Thoracic aorta (tissue), 2 donors: ENCODE data around the gene MISP. TPM values are rescaled to one million over a fixed set of nuclear protein-coding genes. Genes with fewer than 3 reads are reported as not detected.

ENCODE experiments used
- ATAC-seq: fragments of 150-250 bp; one replicate; pipeline ENCODE4 v1.8.0; 2017; ENCODE audit warnings: low read depth; ENCODE audit not compliant: insufficient number of reproducible peaks, low FRiP score
- DNase-seq: peaks from one replicate; pipeline ENCODE4 v3.0.0-alpha.2; 2020; ENCODE audit warnings: low spot score
- H3K27ac ChIP-seq, 2 donors: fragments of 200-600 bp; sonication (generic); 1 replicate in 1 of 2; 2 replicates in 1 of 2; pipeline ENCODE4 v1.5.1; 2016; ENCODE audit warnings: mild to moderate bottlenecking in 2 of 2, moderate library complexity in 2 of 2
- H3K27me3 ChIP-seq: fragments of 200-600 bp; sonication (generic); replicated peaks from 2 replicates; pipeline ENCODE4 v1.6.0; 2016; ENCODE audit warnings: mild to moderate bottlenecking; ENCODE audit not compliant: insufficient read depth
- H3K36me3 ChIP-seq: fragments of 200-600 bp; sonication (generic); one replicate; pipeline ENCODE4 v1.5.1; 2016
- H3K4me1 ChIP-seq, 2 donors: fragments of 200-600 bp; sonication (generic); 1 replicate in 1 of 2; 2 replicates in 1 of 2; pipeline versions ENCODE4 v1.5.1 to v1.6.0; 2016; ENCODE audit warnings: low read depth in 2 of 2, mild to moderate bottlenecking in 1 of 2; ENCODE audit not compliant: control insufficient read depth in 1 of 2
- H3K4me3 ChIP-seq: fragments of 200-600 bp; sonication (generic); 2 replicates; pipeline ENCODE4 v1.5.1; 2016; ENCODE audit warnings: mild to moderate bottlenecking
- H3K9me3 ChIP-seq: fragments of 200-600 bp; sonication (generic); 2 replicates; pipeline ENCODE4 v1.5.1; 2016
- total RNA-seq, 2 donors: library from RNA; depleted of rRNA; stranded (reverse); fragments of >200 nt; gene quantifications; one replicate each; pipeline versions ENCODE4 v1.1.0 to v1.2.3, GENCODE V29; 2016
- TF ChIP-seq, protein P1 (sequence below): fragments of 200-600 bp; sonication (generic); IDR thresholded peaks from one replicate; pipeline ENCODE4 v1.5.1; 2019; ENCODE audit warnings: antibody characterized with exemption

Gene MISP
- total RNA-seq, 2 donors from 2014 or later, result 2.2 TPM; not detected in 1

DNA sequence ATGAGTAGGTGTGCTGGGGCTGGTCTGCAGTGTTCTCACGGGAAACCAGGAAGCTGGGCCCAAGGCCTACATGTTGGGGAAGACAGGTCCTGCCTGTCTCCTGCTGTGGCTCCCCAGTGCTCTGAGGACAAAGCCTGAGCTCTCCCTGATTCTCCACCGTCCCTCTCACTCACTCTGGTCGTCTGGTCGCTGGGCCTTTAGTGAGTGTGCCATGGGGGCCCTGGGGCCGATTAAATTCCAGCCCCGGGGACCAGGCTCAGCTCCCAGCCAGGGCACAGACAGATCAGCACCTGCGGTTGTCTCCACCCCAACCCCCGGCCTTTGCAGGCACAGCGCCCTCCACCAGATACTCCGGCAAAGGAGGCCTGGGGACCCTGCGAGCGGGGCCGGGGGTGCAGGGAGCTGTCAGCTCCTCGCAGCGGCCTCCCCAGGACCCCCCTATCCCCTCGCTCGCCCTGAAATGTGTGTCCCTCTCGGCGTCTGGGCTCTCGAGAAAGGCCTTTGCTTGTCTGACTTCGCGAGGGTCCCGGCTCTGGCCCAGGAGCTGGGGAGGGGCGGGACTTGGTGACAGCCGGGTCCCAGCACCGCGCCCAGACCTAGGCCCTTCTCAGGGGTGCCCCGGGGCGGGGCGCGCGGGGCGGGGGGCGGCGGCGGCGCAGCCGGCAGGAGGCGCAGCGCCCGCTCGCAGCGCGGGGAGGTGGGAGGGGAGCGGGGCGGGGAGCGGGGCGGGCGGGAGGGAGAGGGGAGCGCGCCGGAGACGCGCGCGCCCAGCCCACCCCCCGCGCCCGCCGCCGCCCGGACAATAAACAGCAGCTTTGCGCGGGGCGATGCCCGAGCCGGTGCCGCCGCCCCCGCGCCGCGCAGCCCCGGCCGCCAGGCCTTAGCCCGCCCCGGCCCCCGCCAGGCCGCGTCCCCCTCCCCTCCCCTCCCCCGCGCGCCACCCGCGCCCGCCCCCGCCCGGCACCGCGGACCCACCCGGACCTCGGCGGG, 42.5 kb upstream of the MISP start, which contains the start of gene PALM:
Gene PALM, plus strand, starts transcription at position 782 of the 990 bp plus-strand sequence. CDS start 212 bp downstream, outside the sequence.
- Histone ChIP-seq H3K27ac (peak within 1 kb of the TSS in 1 of 2 donors; percentile 8), H3K4me1 (peaks cover 0 to 14% of the 10 kb centered on the region in 2 donors), H3K27me3 (no peaks in the 10 kb centered on the region), H3K9me3 (no peaks in the 10 kb centered on the region), H3K4me3 (peak within 1 kb of the TSS; percentile 56), H3K36me3 (no peaks in the 10 kb centered on the region)
- DNase-seq, result no peak
- TF ChIP-seq, protein P1, sequence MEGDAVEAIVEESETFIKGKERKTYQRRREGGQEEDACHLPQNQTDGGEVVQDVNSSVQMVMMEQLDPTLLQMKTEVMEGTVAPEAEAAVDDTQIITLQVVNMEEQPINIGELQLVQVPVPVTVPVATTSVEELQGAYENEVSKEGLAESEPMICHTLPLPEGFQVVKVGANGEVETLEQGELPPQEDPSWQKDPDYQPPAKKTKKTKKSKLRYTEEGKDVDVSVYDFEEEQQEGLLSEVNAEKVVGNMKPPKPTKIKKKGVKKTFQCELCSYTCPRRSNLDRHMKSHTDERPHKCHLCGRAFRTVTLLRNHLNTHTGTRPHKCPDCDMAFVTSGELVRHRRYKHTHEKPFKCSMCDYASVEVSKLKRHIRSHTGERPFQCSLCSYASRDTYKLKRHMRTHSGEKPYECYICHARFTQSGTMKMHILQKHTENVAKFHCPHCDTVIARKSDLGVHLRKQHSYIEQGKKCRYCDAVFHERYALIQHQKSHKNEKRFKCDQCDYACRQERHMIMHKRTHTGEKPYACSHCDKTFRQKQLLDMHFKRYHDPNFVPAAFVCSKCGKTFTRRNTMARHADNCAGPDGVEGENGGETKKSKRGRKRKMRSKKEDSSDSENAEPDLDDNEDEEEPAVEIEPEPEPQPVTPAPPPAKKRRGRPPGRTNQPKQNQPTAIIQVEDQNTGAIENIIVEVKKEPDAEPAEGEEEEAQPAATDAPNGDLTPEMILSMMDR, result no peak
- no peak for ATAC-seq

DNA sequence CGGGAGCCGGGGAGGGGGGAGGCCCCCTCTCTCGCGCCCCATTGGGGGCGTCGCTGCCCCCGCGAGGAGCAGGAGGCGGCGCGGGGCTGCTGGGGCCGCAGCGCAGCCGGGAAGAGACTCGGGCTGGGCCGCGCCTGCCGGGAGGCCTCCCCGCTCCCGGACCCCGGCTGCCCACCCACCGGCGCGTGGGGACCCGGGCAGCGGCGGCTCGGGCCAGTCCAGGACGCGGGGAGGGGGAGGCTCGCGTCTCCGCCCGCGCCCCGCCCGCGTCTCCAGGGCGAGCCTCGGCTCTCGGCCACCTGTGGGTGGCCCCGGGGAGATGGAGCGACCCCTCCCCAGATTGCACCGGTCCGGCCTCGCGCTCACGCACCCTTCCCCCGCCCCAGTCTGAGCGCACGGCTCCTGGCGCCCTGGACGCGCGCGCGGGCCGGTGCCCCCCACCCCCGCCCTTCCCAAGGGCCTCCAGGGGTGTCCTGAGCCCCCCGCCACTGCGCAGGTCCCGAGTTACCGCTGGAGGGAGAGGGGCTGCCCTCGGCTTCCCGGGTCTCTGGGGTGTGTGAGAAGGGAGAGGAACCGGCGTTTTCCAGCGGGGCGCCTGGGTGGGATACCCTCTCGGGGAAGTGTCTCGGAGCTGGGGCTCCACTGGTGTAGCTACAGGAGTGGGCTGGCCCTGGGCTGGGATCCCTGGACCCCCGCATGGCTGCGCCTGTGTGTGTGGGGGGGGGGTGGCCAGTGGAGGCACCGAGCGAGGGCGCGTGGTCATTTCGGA, 41.5 kb upstream of the MISP start:
- no peak for DNase-seq
- peak overlapping the region; percentile 56 for H3K4me3 ChIP-seq
- H3K9me3 ChIP-seq, result no peaks in the 10 kb centered on the region
- ATAC-seq, result no peak
- H3K27ac ChIP-seq, result peak overlapping the region in 1 of 2 donors; percentile 8
- H3K27me3 ChIP-seq, result no peaks in the 10 kb centered on the region
- no peaks in the 10 kb centered on the region for H3K36me3 ChIP-seq
- TF ChIP-seq, protein P1, result no peak
- H3K4me1 ChIP-seq, result peaks cover 0 to 14% of the 10 kb centered on the region in 2 donors

- Histone ChIP-seq H3K4me3 (peak overlapping the region; percentile 56), H3K4me1 (peaks cover 0 to 14% of the 10 kb centered on the region in 2 donors), H3K36me3 (no peaks in the 10 kb centered on the region), H3K27ac (no peak overlapping the region), H3K9me3 (no peaks in the 10 kb centered on the region), H3K27me3 (no peaks in the 10 kb centered on the region)
- ATAC-seq, result no peak
- DNase-seq, result no peak
- TF ChIP-seq, protein P1, result no peak
Observed at GRCh38 chr19:709965-710571, 40.8 kb upstream of the MISP start.

DNA sequence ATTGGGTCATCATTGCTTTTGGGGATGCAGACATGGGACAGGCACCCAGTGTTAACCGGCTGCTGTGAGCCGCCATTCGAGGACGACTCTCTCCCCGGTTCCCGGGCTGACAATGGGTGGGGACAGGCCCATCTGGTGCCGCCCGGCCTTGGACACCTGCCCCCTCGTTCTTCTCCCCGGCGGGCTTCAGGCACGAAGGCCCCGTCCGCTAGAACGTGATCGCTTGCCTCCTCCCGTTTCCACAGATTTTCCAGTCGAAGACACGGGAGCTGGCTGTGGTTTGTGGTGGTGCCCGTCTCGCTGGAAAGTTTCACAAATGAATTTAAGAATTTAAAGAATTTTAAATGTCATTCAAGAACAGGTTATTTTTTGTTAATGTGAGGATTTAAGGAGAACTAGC, 40.1 kb upstream of the MISP start:
- Histone ChIP-seq H3K4me3 (no peak overlapping the region), H3K4me1 (peaks cover 0 to 14% of the 10 kb centered on the region in 2 donors), H3K27me3 (no peaks in the 10 kb centered on the region), H3K27ac (no peak overlapping the region), H3K9me3 (no peaks in the 10 kb centered on the region), H3K36me3 (no peaks in the 10 kb centered on the region)
- TF ChIP-seq, protein P1, result no peak
- ATAC-seq (no peak), DNase-seq (no peak)
